GM18502 (cell line): ENCODE data around the gene NKX2-1.

Source experiments
- ATAC-seq: cut with Tn5 transposase; IDR thresholded peaks from one replicate; pipeline ENCODE4 v1.9.1; 2021; ENCODE audit warnings: mild to moderate bottlenecking; ENCODE audit not compliant: unreplicated experiment, poor library complexity

The NKX2-1 gene

DNA sequence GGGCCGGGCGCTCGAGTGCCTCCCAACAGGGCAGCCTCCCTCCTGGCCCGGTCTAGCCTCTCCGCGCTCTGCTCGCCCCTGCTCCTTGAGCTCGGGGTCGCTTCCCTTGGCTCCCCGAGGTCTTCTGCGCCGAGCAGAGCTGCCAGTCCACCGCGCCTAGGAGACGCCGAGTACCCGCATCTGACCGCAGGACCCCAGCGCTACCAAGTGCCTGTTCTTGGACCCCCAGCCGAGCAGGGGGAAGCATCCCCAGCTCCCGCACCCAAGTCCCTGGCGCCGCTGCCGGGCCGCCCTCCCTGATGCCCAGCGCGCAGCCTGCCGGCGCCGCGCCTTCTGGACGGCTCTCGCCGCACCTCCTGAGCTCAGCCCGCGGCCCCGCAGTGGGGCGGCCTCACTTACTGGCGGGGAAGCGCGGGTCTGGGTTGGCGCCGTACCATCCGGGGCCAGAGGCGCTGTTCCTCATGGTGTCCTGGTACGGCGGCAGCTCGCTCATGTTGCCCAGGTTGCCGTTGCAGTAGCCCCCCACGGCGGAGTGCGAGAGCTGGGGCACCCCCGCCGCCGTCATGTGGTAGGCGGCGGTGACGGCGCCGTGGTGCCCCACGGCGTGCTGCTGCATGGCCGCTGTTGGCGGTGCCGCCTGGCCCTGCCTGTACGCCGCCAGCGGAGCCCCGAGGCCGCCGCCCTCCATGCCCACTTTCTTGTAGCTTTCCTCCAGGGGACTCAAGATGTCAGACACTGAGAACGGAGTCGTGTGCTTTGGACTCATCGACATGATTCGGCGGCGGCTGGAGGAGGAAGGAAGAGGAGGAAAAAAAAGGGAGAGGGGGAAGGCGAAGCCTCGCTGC lies 1.2 kb downstream of the NKX2-1 start:
- no peak for ATAC-seq

DNA sequence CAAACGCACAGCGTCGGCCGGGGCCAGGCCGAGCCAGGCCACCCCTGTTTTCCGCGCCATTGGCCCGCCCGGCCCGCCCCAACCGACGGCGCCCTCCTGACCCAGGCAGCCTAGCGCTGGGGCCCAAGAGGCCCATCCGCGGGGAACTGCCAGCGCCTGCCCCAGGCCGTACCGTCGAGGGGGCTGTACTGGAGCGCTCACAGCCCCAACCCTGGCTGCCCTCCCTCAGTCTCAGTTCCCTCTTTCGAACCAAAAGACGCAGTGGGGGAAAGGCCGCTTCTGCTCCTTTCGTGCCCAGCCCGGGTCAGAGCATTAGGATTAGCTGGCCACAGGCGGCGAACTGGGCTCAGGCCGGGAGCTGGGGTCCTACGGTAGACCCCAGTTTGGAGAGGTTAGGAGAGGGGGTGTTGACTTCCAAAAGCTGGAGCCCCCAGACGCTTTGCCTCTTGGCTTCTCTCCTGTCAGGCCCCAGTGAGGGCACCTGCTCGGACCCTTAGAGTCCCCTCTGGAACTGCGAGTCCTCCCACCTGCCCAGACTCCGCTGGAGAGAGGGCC lies 1.9 kb downstream of the NKX2-1 start:
- no peak for ATAC-seq

GRCh38 chr14:36517242-36518030 lies 2.6 kb downstream of the NKX2-1 start:
- ATAC-seq: no peak

DNA sequence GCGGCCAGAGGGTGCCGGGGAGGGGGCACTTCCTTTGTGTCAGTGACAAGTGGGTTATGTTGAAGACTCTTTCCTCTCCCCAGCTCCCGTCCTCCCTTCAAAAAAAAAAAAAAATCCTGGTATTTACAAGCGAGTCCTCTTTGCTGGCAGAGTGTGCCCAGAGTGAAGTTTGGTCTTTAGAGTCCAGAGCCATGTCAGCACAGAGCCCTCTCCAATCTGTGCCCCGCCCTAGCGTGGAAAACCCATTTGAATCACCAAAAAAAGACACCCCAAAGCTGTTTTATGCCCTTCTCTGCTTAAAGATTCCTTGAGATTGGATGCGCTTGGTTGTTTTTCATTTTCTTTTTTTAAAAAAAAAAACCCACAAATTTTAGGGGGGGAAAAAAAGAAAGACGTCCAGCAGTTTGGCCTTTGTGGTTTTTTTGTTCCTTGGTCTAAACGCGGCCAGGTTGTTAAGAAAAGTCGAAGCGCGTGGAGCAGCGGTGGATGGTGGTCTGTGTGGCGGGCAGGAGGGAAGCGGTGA lies 3.3 kb downstream of the NKX2-1 start:
- ATAC-seq: no peak

- no peak for ATAC-seq
Observed at GRCh38 chr14:36515896-36516718, 3.9 kb downstream of the NKX2-1 start.

DNA sequence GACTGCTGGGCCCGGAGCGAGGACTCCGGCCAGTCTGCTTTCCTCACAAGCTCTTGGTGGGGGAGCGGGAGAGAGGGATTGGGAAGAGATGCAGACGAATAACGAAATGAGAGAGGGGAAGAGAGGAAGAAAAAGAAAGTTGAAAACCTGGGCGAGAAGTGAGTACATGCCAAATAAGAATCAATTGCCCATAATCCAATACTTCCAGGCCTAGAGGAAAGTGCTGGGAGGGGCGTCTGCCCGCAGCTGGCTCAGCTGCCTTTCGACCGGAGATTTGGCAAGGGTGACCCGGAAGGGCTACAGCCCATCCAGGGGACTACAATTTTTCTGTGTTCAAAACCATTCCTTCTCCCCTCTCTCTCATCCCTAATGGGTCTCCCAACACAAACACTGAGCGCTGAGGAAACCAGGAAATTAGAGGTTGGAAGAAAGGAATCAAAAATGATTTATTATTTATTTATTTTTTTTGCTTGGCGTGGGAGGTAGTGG lies 4.9 kb downstream of the NKX2-1 start:
- ATAC-seq: no peak

GRCh38 chr14:36514278-36515104 lies 5.5 kb downstream of the NKX2-1 start:
- no peak for ATAC-seq

DNA sequence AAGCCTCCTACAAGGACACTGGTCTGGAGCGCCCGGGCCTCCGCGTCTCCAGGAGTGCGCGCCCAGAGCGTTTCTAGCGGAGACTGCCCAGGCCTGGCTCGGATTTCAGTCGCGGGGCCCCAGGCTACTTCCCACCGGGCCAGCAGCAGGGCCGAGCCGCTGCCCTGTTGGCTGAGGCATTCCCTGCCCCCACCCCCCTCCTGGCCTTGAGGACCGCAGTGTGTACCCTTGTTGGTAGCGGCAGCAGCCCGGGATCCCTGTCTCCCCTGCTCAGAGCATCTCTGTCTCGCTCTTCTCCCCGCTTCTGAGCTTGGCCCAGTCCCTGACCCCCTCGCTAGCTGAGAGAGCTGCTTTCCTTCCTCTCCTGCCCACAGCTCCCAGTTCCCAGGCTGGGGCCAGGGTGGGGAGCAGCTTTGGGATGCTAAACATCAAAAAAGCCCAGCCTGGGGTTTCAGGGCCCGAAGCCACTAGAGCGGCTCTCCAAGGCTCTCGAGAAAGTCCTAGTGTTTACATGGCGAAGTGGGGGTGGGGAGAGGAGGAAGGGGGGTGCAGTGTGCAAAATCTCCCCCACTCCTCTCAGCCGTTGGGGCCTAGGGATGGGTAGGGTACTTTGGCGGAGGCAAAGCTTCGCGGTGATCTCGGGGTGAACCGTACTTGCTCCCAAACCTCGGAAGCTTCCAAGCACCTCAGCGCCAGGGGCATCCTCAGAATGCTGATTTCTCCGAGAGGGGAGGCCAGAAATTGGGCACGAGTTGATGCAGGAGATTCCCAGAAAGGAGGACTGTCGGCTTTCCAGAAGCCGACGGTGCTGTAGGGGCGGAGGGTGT lies 6.4 kb downstream of the NKX2-1 start:
- no peak for ATAC-seq

DNA sequence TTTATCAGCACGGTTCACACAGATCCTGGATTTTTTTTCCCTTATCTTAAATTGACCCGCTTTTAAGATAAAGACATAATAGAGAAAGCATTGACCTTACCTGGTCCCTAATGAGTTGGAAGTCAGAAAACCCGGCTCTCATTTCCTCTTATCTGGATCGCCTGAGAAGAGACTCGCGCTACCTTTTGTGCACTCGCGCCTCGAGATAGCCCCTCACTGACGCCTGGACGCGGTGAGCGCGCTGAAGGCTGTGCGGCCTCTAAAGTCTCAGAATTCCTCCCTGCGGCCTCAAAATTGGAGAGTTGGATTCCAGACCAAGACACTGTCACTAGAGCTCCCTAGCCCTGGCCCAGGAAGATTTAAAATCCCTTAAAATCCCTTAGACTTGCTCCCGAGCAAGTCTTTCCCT lies 7.0 kb downstream of the NKX2-1 start:
- ATAC-seq: no peak

DNA sequence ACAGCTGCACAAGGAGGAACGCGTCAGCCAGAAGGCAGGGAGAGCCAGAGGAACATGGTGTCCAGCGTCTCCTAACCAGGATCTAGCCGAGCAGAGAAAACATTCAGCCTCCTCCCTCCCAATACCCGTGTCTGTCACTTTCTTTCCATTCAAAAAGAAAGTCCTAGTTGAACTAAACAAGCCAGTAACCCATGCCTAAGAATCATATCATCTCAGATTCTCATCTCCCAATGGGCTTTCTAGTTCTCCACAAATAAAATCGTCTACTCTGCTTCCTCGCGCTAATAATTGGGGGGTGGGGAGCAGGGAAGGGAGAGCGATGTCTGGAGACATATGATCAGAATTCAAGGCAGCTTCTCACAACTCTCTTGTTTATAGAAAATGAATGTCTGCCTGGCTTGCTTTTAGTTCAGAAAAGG lies 7.4 kb downstream of the NKX2-1 start:
- ATAC-seq: no peak

DNA sequence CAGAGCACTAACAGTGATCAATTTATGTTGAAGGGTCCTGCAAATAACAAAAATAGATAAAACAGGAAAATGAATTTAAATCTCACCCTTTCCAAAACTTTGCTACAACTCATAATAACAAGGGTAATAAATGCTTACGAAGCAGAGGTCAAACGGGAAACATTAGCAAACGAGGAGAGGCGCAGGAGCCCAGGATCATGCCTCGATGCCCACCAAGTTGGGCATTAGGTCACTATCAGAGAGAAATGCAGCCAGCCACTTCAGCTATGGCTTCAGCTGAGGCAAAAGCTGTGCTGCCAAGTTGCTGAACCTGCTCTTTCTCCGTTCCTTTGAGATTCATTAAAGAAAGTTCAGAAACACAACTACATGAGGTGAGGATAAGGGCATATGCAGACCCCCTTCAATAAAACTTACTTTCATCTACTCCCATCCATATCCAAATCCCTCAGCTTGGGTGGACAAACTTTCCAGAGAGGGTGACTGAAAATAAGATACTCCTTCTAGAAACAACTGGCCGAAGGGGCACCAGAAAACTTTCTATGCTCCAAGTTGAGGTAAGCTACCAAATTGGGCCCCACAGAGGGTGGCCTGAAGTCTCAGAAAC lies 7.9 kb downstream of the NKX2-1 start:
- no peak for ATAC-seq

GRCh38 chr14:36510874-36511273 lies 9.2 kb downstream of the NKX2-1 start:
- no peak for ATAC-seq

GRCh38 chr14:36510078-36510799 lies 9.8 kb downstream of the NKX2-1 start:
- ATAC-seq: no peak

DNA sequence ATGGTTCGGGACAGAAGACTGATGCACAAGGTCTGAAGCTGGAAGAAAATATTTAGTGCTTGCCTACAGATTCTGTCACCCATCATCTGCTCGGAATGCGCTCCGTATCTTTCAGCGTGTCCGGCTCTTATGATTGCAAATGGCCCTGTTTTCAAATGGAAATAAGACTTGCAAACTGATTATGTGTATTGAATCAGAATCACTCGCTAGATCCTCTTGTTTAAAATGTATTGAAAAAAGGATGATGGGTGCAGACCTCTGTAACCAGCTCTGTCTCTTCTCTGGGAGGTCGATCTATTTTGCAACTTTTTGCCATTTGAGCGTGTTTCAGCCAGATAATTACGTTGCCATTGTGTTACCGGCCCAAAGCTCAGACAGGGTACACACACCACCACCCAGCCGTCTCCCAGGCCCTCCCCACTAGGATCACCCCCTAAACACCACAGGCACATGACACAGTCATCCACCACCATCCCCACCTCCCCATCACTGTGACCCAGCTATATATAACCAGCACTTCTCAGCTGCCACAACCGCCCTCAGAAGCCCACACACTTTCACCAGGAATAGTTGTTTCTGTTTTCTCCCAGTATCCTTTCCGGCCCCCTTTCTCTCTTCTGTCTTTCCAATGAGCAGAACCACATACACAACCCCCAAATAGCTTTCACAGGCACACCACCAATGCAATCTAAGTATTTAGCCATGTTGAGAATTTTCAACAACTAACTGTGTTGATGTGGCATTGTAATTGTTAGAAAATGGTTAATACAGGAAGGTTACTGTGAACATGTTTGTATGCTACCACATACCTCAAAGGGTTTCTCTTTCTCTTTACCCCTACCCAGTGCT lies 10.7 kb downstream of the NKX2-1 start:
- no peak for ATAC-seq

- no peak for ATAC-seq
Observed at GRCh38 chr14:36508418-36509068, 11.5 kb downstream of the NKX2-1 start.

DNA sequence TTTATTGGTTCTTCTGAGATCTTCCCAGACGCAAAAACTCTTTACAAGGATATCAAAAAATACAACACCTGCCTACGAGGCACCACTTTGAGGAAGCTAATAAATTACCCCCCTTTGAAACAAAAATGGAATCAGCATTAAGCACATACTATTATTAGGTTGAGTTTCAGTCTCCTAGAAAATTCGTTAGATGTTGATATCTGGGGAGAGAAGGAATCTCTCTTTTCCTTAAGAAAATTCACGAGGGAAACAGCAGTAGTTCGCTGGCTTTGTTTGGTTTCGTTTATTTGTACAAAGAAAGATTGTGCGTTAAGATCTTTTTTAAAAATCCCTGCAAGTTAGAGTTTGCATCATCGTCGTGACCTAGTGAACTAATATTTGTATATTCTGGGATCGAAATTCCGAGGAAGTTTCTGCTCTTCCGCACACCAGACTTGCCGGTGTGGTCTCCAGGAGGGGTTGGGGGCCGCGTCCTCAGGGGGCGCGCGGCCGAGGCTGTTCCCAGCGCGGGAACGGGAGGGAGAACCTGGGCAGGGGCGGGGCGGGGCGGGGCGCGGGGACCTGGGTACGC lies 12.1 kb downstream of the NKX2-1 start:
- no peak for ATAC-seq
